Epidermal melanocyte (primary cell): Measurements from ENCODE around the gene ZBP1.

Experiments used
- DNase-seq: peaks from one replicate; pipeline ENCODE4 v3.0.0; 2011; ENCODE audit warnings: low spot score; ENCODE audit not compliant: insufficient read length

ZBP1 gene

DNA sequence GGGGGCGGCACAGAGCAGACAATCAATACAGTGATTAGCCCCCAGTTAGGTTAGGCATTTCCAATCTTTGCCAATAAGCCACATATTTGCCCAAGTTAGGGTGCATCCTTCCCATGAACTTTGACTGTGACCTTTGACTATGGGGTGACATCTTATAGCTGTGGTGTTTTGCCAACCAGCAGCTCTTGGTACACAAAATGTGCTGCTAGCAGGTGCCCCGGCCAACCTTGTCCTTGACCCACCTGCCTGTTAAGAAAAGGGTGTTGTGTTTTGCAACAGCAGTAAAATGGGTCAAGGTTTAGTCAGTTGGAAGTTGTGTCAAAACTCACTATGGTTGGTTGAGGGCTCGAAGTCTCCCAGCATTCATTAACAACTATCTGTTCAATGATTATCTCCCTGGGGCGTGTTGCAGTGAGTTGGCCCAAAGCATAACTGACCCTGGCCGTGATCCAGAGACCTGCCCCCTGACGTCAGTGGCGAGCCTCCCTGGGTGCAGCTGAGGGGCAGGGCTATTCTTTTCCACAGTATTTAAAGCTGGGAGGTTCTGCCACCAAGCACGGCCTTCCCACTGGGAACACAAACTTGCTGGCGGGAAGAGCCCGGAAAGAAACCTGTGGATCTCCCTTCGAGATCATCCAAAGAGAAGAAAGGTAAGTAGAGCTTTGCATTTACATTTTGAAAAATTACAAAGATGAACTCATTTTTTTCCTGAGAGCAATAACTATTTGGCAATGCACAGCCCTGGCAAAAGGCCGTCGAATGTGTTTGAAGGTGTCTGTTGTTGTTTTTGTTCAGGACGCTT lies 59.5 kb downstream of the ZBP1 start, which contains the start of gene PCK1:
PCK1 (plus strand) TSS at position 557 of the 802 bp plus-strand sequence. CDS start 302 bp downstream, outside the sequence.
- DNase-seq = no peak

- no peak for DNase-seq
These were observed 60.3 kb downstream of the ZBP1 start for GRCh38 chr20:57559658-57560553.

- DNase-seq = no peak
These were observed 61.0 kb downstream of the ZBP1 start for GRCh38 chr20:57559289-57559634.

GRCh38 chr20:57558614-57559288 lies 61.5 kb downstream of the ZBP1 start:
- no peak for DNase-seq

- no peak for DNase-seq
These were observed 62.2 kb downstream of the ZBP1 start for GRCh38 chr20:57557926-57558613.

DNA sequence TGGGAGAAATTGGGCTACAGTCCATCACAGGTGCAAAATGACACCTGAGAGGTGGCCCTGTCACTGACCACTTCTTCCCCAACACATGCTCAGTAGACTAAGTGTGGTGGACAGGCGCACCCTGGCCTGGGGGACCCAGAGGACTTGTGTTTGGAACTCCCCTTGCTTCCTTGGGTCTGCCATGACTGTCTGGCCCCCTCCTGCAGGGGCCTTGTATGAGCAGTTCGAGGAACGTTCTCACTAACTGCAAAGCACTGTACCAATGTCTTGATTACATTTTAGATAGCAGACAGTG lies 63.3 kb downstream of the ZBP1 start:
- DNase-seq = no peak

DNA sequence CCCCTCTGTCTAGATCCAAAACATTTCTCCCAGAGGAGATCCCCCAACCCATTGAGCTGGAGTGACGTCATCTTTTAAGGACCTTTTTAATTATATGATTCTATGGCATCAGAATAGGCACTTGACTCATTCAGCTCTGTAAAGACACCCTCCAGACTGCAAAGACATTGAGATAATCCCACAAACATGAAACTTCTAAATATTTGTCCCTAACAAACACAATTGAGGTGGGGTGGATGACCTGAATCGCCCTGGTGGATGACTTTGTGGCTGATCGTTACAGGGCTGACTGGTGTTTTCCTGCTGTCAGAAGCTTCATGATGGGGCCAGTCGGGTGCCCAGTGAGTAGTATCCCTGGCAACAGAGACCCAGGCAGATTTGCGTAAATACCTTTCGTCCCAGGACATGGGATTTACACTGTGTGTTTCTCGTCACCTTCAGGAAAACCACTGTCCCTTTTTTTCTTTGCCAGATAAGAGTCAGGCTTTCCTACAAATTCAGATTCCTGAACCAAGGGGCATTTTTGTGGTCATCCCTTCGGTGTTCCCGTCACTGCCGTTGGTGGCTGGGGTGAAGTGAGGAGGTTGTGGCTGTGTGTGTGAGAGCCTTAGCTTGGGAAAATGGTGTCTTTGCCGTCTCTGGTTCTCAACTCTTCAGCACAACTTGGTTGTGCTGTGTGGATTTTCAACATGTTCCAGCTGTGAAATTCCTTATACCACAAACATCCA lies 64.6 kb downstream of the ZBP1 start:
- no peak for DNase-seq
